ENCODE measurements around the gene ARMC6.
"Not testable (repeated sequence)": the region's sequence is repeated elsewhere in the genome, so short reads cannot be mapped to it uniquely, and the experiment has no call there.

ARMC6 gene

GRCh38 chr19:19087676-19088075 lies 54.3 kb downstream of the ARMC6 start:
- no peak overlapping the region for H3K4me3 ChIP-seq (ENCODE audit: low read length)
- no peak for TF ChIP-seq ZNF274 (IDR thresholded peaks at IDR 0.05; ENCODE audit: low read depth, low read length)

GRCh38 chr19:19094513-19094912 lies 61.1 kb downstream of the ARMC6 start:
- no peak overlapping the region for H3K4me3 ChIP-seq (ENCODE audit: low read length)
- TF ChIP-seq ZNF274 (IDR thresholded peaks at IDR 0.05; ENCODE audit: low read depth, low read length), result no peak

- no peak overlapping the region for H3K4me3 ChIP-seq (ENCODE audit: low read length)
- no peak for TF ChIP-seq ZNF274 (IDR thresholded peaks at IDR 0.05; ENCODE audit: low read depth, low read length)
These were observed 62.3 kb downstream of the ARMC6 start for GRCh38 chr19:19095691-19096090.

DNA sequence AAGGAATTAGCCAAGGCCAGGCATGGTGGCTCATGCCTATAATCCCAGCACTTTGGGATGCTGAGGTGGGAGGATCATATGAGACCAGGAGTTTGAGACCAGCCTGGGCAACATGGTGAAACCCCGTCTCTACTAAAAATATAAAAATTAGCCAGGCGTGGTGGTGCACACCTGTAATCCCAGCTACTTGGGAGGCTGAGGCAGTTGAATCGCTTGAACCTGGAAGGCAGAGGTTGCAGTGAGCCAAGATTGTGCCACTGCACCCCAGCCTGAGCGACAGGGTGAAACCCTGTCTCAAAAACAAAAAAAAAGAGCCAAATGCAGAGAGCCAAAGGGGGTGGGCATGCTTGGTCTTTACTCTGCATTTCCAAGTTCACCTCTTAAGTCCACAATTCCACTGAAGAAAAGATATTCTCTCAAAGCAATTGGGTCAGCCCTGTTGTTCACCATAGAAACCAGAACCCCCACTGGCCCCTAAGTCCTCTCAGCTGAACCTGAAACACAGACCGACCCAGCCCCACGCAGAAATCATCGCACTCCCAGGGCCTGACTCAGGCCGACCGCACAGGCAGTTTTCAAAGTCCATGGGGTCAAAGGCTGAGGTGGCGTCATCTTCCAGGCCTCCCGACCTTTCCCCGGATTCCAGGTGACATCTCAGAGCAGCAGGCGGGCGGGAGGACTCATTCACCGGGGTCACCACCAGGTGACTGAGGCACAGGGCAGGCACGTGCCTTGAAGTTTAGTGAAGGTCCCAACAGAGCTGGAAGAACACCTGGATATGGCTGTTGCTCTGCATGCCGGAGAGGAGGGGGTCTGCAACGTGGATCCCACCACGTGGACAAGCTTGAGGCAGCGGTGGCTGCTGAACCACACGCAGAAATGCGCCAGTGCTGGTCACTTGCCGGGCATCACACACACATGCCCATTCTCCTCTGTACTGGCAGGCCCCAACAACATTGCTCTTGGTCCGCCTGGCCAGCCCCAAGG lies 63.5 kb downstream of the ARMC6 start:
- TF ChIP-seq ZNF274 (IDR thresholded peaks at IDR 0.05; ENCODE audit: low read depth, low read length), result no peak
- no peak overlapping the region for H3K4me3 ChIP-seq (ENCODE audit: low read length)

GRCh38 chr19:19098084-19098702 lies 64.8 kb downstream of the ARMC6 start:
- H3K4me3 ChIP-seq (ENCODE audit: low read length), result no peak overlapping the region
- TF ChIP-seq ZNF274 (IDR thresholded peaks at IDR 0.05; ENCODE audit: low read depth, low read length), result no peak

GRCh38 chr19:19098703-19099632 lies 65.6 kb downstream of the ARMC6 start:
- no peak overlapping the region for H3K4me3 ChIP-seq (ENCODE audit: low read length)
- no peak for TF ChIP-seq ZNF274 (IDR thresholded peaks at IDR 0.05; ENCODE audit: low read depth, low read length)

- H3K4me3 ChIP-seq (ENCODE audit: low read length), result no peak overlapping the region
- TF ChIP-seq ZNF274 (IDR thresholded peaks at IDR 0.05; ENCODE audit: low read depth, low read length), result no peak
These were observed 68.1 kb downstream of the ARMC6 start for GRCh38 chr19:19101540-19101939.

DNA sequence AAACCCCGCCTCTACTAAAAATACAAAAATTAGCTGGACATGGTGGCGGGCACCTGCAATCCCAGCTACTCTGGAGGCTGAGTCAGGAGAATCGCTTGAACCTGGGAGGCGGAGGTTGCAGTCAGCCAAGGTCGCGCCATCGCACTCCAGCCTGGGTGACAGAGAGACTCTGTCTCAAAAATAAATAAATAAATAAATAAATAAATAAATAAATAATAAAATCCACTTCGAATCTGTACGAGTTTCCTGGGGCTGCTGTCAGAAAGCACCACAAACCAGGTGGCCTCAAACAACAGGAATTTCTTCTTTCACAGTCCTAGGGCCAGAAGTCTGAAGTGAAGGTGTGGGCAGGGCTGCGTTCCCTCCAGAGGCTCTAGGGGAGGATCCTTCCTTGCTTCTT lies 69.2 kb downstream of the ARMC6 start:
- not testable (repeated sequence) for H3K4me3 ChIP-seq (ENCODE audit: low read length)

- H3K4me3 ChIP-seq (ENCODE audit: low read length), result no peak overlapping the region
- no peak for TF ChIP-seq ZNF274 (IDR thresholded peaks at IDR 0.05; ENCODE audit: low read depth, low read length)
These were observed 69.8 kb downstream of the ARMC6 start for GRCh38 chr19:19103167-19103566.

DNA sequence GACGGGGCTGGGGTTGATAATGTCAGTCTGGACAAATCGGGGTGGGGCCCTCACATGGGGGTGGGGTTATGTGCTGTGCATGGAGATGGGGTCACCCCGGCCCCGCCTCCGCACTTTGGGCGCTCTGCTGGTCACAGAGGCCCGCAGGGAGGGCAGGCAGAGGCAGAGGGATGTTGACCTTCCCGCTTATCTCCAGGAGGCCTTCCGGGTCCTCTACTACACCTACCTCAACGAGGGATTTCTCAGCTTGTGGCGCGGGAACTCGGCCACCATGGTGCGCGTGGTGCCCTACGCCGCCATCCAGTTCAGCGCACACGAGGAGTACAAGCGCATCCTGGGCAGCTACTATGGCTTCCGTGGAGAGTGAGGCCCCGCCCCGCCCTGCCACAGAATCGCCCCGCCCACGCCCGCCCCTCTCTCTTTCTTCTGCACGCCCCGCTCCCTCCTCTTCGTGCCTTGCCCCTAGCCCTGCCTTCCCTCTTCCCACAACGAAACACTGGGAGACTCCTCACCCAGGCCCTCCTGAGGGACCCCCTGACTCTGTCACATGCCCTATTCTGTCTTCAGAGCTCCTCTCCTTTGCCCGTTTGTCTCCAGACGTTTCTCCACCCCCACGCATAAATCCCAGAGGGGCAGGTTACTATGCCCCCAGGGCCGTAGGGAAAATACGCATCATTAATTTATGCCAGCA lies 72.1 kb downstream of the ARMC6 start:
- H3K4me3 ChIP-seq (ENCODE audit: low read length), result no peak overlapping the region
- TF ChIP-seq ZNF274 (IDR thresholded peaks at IDR 0.05; ENCODE audit: low read depth, low read length), result no peak

GRCh38 chr19:19106056-19106551 lies 72.7 kb downstream of the ARMC6 start:
- no peak for TF ChIP-seq ZNF274 (IDR thresholded peaks at IDR 0.05; ENCODE audit: low read depth, low read length)
- H3K4me3 ChIP-seq (ENCODE audit: low read length), result no peak overlapping the region

DNA sequence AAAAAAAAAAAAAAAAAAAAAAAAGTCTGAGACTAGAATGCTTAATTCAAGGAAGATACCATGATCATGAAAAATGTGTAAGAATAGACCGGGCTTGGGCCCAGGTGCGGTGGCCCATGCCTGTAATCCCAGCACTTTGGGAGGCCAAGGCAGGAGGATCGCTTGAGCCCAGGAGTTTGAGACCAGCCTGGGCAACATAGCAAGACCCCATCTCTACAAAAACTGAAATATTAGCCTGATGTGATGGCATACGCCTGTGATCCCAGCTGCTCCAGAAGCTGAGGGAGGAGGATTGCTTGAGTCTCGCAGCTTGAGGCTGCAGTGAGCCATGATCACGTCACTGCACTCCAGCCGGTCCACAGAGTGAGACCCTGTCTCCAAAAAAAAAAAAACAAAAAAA lies 73.5 kb downstream of the ARMC6 start:
- not testable (repeated sequence) for H3K4me3 ChIP-seq (ENCODE audit: low read length)

GRCh38 chr19:19107654-19108053 lies 74.3 kb downstream of the ARMC6 start:
- no peak overlapping the region for H3K4me3 ChIP-seq (ENCODE audit: low read length)
- TF ChIP-seq ZNF274 (IDR thresholded peaks at IDR 0.05; ENCODE audit: low read depth, low read length), result no peak
